Parathyroid adenoma (tissue), 2 donors: ENCODE data around the gene CDH4.

Experiments
- H2AFZ ChIP-seq: fragments of 300-600 bp; sonication (generic); one replicate; pipeline ENCODE4 v1.7.0; 2017; ENCODE audit warnings: antibody characterized with exemption, mild to moderate bottlenecking
- H3K27ac ChIP-seq: fragments of 300-600 bp; sonication (generic); one replicate; pipeline ENCODE4 v1.7.0; 2017
- H3K27me3 ChIP-seq: fragments of 300-600 bp; sonication (generic); one replicate; pipeline ENCODE4 v1.7.0; 2017; ENCODE audit warnings: low read length; ENCODE audit not compliant: control insufficient read depth, insufficient read depth
- H3K36me3 ChIP-seq: fragments of 300-600 bp; sonication (generic); one replicate; pipeline ENCODE4 v1.7.0; 2017; ENCODE audit warnings: low read length; ENCODE audit not compliant: control insufficient read depth, insufficient read depth
- H3K4me1 ChIP-seq: fragments of 300-600 bp; sonication (generic); one replicate; pipeline ENCODE4 v1.7.0; 2017; ENCODE audit warnings: control low read depth
- H3K4me2 ChIP-seq: fragments of 300-600 bp; sonication (generic); one replicate; pipeline ENCODE4 v1.7.0; 2017; ENCODE audit warnings: low read length
- H3K4me3 ChIP-seq: fragments of 300-600 bp; sonication (generic); one replicate; pipeline ENCODE4 v1.7.0; 2017; ENCODE audit warnings: low read depth, low read length
- H3K79me2 ChIP-seq: fragments of 300-600 bp; sonication (generic); one replicate; pipeline ENCODE4 v1.7.0; 2017; ENCODE audit warnings: control low read depth
- H3K9ac ChIP-seq: fragments of 300-600 bp; sonication (generic); one replicate; pipeline ENCODE4 v1.7.0; 2017; ENCODE audit warnings: mild to moderate bottlenecking
- H3K9me3 ChIP-seq: fragments of 300-600 bp; sonication (generic); one replicate; pipeline ENCODE4 v1.7.0; 2017; ENCODE audit warnings: low read length; ENCODE audit not compliant: control insufficient read depth
- TF ChIP-seq, protein P1 (sequence below): fragments of 300-600 bp; sonication (generic); IDR thresholded peaks from one replicate; pipeline ENCODE4 v1.7.0; 2017; ENCODE audit warnings: antibody characterized with exemption, mild to moderate bottlenecking
- donor health status: primary hyperparathyroidism.

Gene CDH4

DNA sequence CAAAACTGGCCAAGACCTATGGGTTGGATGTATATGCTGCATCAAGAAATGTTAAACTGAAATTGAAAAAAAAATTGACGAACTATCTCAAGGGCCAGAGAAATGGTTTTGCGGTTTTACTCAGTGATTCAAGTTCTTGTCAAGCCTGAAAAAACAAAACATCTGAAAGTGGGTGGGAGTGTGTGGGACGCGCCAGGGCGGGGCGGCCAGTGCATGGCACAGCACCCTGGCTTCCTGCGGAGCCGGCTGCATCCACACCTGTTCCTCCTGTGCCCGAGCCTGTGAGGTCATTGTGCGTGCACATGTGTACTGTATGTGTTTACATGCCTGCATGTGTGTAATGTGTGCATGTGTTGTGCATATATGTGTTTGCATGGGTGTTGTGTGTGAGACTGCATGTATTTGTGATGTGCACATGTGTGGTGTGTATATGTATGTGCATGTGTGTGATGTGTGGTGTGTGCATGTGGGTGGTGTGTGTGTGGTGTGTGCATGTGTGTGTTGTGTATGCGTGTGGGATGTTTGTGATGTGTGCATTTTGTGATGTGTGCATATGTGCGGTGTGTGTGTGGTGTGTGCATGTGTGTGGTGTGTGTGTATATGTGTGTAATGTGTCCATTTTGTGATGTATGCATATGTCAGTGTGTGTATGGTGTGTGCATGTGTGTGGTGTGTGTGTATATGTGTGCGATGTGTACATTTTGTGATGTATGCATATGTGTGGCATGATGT, 59.8 kb downstream of the CDH4 start:
- H3K9ac ChIP-seq = no peak overlapping the region
- no peaks in the 10 kb centered on the region for H3K9me3 ChIP-seq
- TF ChIP-seq, protein P1, sequence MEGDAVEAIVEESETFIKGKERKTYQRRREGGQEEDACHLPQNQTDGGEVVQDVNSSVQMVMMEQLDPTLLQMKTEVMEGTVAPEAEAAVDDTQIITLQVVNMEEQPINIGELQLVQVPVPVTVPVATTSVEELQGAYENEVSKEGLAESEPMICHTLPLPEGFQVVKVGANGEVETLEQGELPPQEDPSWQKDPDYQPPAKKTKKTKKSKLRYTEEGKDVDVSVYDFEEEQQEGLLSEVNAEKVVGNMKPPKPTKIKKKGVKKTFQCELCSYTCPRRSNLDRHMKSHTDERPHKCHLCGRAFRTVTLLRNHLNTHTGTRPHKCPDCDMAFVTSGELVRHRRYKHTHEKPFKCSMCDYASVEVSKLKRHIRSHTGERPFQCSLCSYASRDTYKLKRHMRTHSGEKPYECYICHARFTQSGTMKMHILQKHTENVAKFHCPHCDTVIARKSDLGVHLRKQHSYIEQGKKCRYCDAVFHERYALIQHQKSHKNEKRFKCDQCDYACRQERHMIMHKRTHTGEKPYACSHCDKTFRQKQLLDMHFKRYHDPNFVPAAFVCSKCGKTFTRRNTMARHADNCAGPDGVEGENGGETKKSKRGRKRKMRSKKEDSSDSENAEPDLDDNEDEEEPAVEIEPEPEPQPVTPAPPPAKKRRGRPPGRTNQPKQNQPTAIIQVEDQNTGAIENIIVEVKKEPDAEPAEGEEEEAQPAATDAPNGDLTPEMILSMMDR = no peak
- no peak overlapping the region for H3K4me3 ChIP-seq
- no peaks in the 10 kb centered on the region for H3K4me1 ChIP-seq
- H3K4me2 ChIP-seq = no peak overlapping the region
- no peaks in the 10 kb centered on the region for H3K36me3 ChIP-seq
- H2AFZ ChIP-seq = no peak overlapping the region
- no peaks in the 10 kb centered on the region for H3K27me3 ChIP-seq
- H3K27ac ChIP-seq = no peak overlapping the region
- H3K79me2 ChIP-seq = no peaks in the 10 kb centered on the region

DNA sequence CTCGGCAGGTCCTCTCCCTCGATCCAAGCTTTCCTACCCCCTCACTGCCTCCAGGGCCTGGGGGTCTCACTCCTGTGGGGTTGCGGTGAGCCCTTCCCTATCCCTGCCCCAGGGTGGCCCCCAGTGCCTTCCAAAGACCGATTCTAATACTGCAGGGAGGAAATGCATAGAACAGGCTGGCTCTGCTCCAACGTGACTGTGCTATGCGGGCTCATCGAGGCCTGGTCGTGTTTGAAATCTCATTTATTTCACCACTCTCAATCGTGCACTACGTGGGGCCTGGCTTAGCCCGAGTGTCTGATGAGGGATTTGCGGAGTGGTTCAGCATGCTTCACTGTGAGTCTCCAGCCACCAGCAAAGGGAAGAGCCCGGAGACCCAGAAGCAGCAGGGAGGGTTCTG, 60.9 kb downstream of the CDH4 start:
- Histone ChIP-seq H3K4me1 (no peaks in the 10 kb centered on the region), H3K27ac (no peak overlapping the region), H3K79me2 (no peaks in the 10 kb centered on the region), H2AFZ (no peak overlapping the region), H3K36me3 (no peaks in the 10 kb centered on the region), H3K4me2 (no peak overlapping the region), H3K27me3 (no peaks in the 10 kb centered on the region), H3K4me3 (no peak overlapping the region), H3K9me3 (no peaks in the 10 kb centered on the region), H3K9ac (no peak overlapping the region)
- TF ChIP-seq, protein P1 = no peak

DNA sequence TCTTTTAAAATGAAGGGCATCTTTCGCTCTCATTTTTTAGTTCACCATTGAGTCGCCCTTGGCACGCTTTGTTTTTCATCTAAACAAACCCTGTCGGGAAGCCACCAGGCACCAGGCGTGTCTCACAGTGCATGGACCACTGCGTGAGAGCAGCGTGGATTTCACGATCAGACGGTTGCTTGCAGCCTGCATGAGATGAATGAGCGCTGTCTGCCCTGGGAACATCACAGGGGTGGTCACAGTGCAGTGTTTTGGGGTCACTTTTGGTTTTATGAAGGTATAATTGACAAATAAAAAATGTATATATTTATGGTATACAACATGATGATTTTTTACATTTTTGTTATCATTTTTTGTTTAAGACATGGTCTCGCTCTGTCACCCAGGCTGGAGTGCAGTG, 61.3 kb downstream of the CDH4 start:
- Histone ChIP-seq H3K9ac (no peak overlapping the region), H3K4me1 (no peaks in the 10 kb centered on the region), H3K4me3 (no peak overlapping the region), H2AFZ (no peak overlapping the region), H3K4me2 (no peak overlapping the region), H3K36me3 (no peaks in the 10 kb centered on the region), H3K79me2 (no peaks in the 10 kb centered on the region), H3K9me3 (no peaks in the 10 kb centered on the region), H3K27me3 (peaks cover 2% of the 10 kb centered on the region), H3K27ac (no peak overlapping the region)
- TF ChIP-seq, protein P1 = no peak

DNA sequence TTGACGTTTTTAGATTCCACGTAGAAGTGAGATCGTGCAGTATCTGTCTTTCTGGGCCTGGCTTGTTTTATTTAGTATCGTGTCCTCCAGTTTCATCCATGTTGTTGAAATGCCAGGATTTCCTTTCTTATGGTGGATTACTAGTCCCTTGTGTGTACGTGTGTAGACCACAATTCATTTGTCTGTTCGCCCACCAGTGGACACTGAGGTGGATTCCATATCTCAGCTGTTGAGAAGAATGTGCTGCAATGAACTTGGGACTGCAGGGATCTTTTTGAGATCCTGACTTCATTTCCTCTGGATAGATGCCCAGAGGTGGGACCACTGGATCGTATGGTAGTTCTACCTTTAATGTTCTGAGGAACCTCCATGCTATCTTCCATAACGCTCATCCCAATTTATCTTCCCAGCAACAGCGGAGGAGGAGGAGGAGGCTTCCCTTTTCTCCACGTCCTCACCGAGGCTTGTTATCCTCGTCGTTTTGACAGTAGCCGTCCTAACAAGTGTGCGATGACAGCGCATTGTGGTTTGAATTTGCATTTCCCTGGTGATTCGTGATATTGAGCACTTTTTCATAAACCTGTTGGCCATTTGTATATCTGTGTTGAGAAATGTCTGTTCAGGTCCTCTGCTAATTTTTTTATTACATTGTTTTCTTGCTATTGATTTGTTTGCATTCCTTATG, 62.4 kb downstream of the CDH4 start:
- H3K79me2 ChIP-seq = no peaks in the 10 kb centered on the region
- no peaks in the 10 kb centered on the region for H3K36me3 ChIP-seq
- TF ChIP-seq, protein P1 = no peak
- no peaks in the 10 kb centered on the region for H3K9me3 ChIP-seq
- no peak overlapping the region for H3K4me3 ChIP-seq
- no peak overlapping the region for H3K9ac ChIP-seq
- H3K27ac ChIP-seq = no peak overlapping the region
- peaks cover 2% of the 10 kb centered on the region for H3K27me3 ChIP-seq
- no peaks in the 10 kb centered on the region for H3K4me1 ChIP-seq
- no peak overlapping the region for H2AFZ ChIP-seq
- no peak overlapping the region for H3K4me2 ChIP-seq
